ENCODE measurements around the gene OAF.
"Not testable (repeated sequence)": the region's sequence is repeated elsewhere in the genome, so short reads cannot be mapped to it uniquely, and the experiment has no call there.

The OAF gene

DNA sequence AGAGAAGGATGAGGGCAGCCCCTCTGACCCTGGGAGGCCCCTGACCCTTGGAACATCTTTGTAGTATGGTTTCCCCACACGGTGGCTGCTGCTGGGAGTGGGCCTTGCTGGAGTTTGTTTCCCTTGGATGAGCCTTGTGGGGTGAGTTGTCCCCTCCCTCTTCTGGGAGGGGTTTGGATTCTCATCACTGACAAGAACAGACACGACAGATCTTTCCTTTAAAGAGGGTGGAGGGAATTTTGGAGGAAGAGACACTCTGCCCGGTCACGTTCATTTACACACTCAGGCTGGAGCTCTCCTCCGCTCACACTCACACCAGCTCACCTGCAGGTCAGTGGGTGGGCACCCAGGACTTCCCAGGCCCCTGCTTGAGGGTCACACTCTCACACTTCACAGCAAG is 60.8 kb downstream of the OAF start:
- DNase-seq (ENCODE audit: insufficient read length, low spot score) = no peak
- FAIRE-seq = no peak
- TF ChIP-seq, protein P1, sequence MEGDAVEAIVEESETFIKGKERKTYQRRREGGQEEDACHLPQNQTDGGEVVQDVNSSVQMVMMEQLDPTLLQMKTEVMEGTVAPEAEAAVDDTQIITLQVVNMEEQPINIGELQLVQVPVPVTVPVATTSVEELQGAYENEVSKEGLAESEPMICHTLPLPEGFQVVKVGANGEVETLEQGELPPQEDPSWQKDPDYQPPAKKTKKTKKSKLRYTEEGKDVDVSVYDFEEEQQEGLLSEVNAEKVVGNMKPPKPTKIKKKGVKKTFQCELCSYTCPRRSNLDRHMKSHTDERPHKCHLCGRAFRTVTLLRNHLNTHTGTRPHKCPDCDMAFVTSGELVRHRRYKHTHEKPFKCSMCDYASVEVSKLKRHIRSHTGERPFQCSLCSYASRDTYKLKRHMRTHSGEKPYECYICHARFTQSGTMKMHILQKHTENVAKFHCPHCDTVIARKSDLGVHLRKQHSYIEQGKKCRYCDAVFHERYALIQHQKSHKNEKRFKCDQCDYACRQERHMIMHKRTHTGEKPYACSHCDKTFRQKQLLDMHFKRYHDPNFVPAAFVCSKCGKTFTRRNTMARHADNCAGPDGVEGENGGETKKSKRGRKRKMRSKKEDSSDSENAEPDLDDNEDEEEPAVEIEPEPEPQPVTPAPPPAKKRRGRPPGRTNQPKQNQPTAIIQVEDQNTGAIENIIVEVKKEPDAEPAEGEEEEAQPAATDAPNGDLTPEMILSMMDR (IDR thresholded peaks at IDR 0.05; ENCODE audit: insufficient read depth, missing control alignments) = no peak

DNA sequence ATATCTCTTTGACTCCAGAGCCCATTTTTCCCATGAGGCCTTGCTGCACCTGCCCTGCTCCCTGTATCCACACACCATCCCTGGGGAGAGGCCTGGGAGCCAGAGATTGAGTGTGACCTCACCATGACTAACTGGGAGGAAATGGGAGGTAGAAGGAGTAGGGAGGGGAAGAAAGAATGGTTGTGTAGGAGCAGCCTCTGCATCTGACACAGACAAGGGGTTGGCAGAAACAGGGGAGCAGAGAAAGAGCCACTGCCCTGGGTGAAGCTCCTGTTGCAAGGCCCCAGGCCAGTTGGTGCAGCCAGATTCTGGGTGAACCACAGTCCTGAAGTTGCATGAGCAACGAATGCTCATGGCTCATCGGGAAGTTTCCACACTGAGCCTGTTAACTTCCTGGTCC is 61.5 kb downstream of the OAF start:
- TF ChIP-seq, protein P1 (IDR thresholded peaks at IDR 0.05; ENCODE audit: insufficient read depth, missing control alignments) = no peak
- FAIRE-seq = no peak
- no peak for DNase-seq (ENCODE audit: insufficient read length, low spot score)

GRCh38 chr11:120273432-120273831 is 62.6 kb downstream of the OAF start:
- DNase-seq (ENCODE audit: insufficient read length, low spot score) = no peak
- TF ChIP-seq, protein P1 (IDR thresholded peaks at IDR 0.05; ENCODE audit: insufficient read depth, missing control alignments) = no peak
- no peak for FAIRE-seq

DNA sequence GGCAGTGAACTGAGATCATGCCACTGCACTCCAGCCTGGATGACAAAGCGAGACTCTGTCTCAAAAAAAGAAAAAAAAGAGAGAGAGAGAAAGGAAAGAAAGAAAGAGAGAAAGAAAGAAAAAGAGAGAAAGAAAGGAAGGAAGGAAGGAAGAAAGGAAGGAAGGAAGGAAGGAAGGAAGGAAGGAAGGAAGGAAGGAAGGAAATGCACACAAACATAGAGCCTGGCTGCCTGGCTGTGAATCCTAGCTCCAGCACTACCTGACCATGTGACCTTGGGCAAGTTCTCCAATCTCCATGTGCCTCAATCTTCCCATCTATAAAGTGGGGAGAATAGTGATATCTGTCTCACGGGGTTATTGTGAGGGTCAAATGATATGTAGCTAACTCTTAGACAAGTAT is 63.1 kb downstream of the OAF start:
- FAIRE-seq; DNase-seq (ENCODE audit: insufficient read length, low spot score): not testable (repeated sequence)

- TF ChIP-seq, protein P1 (IDR thresholded peaks at IDR 0.05; ENCODE audit: insufficient read depth, missing control alignments) = no peak
- no peak for FAIRE-seq
These were observed 68.7 kb downstream of the OAF start for GRCh38 chr11:120279502-120279901.

More at GRCh38 chr11:120279502-120279901, 68.7 kb downstream of the OAF start:
- no peak for DNase-seq (ENCODE audit: insufficient read length, low spot score)

All from D721Med (cell line).